Ishikawa (cell line): Measurements from ENCODE around the gene GRIA2.

ENCODE experiments used
- CREB1 ChIP-seq: IDR thresholded peaks from 2 replicates; pipeline ENCODE4 v1.6.1; 2012; ENCODE audit warnings: low read depth
- EP300 ChIP-seq: IDR thresholded peaks from 2 replicates; pipeline ENCODE4 v1.6.1; 2012; ENCODE audit warnings: borderline replicate concordance
- REST ChIP-seq: IDR thresholded peaks from 2 replicates; pipeline ENCODE4 v1.6.1; 2012; ENCODE audit warnings: low read depth, mild to moderate bottlenecking
- TAF1 ChIP-seq: IDR thresholded peaks from 2 replicates; pipeline ENCODE4 v1.6.1; 2012; ENCODE audit warnings: low read depth, mild to moderate bottlenecking

- TF ChIP-seq REST, result no peak
- TF ChIP-seq TAF1, result no peak
- no peak for TF ChIP-seq EP300
- no peak for TF ChIP-seq CREB1
These were observed 1.6 kb downstream of the GRIA2 start for GRCh38 chr4:157221895-157222770.
